Vagina (tissue), 2 donors: ENCODE measurements around the gene FBXW4. TPM values are rescaled to one million over a fixed set of nuclear protein-coding genes. Genes with fewer than 3 reads are reported as not detected.

ENCODE experiments used
- DNase-seq, 2 donors: peaks; one replicate each; pipeline ENCODE4 v3.0.0-alpha.2; 2017; ENCODE audit errors: extremely low spot score in 2 of 2
- H3K27ac ChIP-seq: fragments of 200-600 bp; sonication (generic); one replicate; pipeline ENCODE4 v1.5.1; 2019
- H3K27me3 ChIP-seq: fragments of 200-600 bp; sonication (generic); one replicate; pipeline ENCODE4 v1.5.1; 2019
- H3K36me3 ChIP-seq, 2 donors: fragments of 200-600 bp; sonication (generic); one replicate each; pipeline ENCODE4 v1.5.1; 2017 to 2019
- H3K4me1 ChIP-seq: fragments of 200-600 bp; sonication (generic); one replicate; pipeline ENCODE4 v1.5.1; 2019
- H3K4me3 ChIP-seq, 2 donors: fragments of 200-600 bp; sonication (generic); 1 replicate in 1 of 2; 2 replicates in 1 of 2; pipeline ENCODE4 v1.5.1; 2016 to 2019
- H3K9me3 ChIP-seq: fragments of 200-600 bp; sonication (generic); one replicate; pipeline ENCODE4 v1.5.1; 2019
- POLR2A ChIP-seq, 2 donors: fragments of 450-650 bp; IDR thresholded peaks; one replicate each; pipeline ENCODE4 v1.6.1; 2017; ENCODE audit warnings: antibody characterized with exemption in 2 of 2, mild to moderate bottlenecking in 2 of 2, moderate library complexity in 2 of 2
- POLR2AphosphoS5 ChIP-seq, 2 donors: sonication (generic); formaldehyde crosslinking; IDR thresholded peaks; one replicate each; pipeline ENCODE4 v1.9.0; 2017; ENCODE audit warnings: antibody characterized with exemption in 2 of 2, mild to moderate bottlenecking in 2 of 2, low read depth in 1 of 2; ENCODE audit not compliant: insufficient read depth in 1 of 2
- intact Hi-C: fragments of 100-400 bp; cut with DNase I; formaldehyde crosslinking; loops from one replicate; pipeline ENCODE4 v1.15.1; 2023
- total RNA-seq: library from RNA; depleted of rRNA; stranded (reverse); fragments of >200 nt; gene quantifications from one replicate; pipeline ENCODE4 v1.2.3, GENCODE V29; 2016
- TF ChIP-seq, protein P1 (sequence below), 3 experiments: fragments of 450-650 bp in 2 of 3; fragments of 200-600 bp in 1 of 3; sonication (generic) in 1 of 3; IDR thresholded peaks; one replicate each; pipeline ENCODE4 v1.5.1; 2017 to 2019; ENCODE audit warnings: antibody characterized with exemption in 3 of 3, mild to moderate bottlenecking in 2 of 3, moderate library complexity in 2 of 3

Gene FBXW4
- total RNA-seq, 1 donor from 2014 or later = 49.6 TPM

DNA sequence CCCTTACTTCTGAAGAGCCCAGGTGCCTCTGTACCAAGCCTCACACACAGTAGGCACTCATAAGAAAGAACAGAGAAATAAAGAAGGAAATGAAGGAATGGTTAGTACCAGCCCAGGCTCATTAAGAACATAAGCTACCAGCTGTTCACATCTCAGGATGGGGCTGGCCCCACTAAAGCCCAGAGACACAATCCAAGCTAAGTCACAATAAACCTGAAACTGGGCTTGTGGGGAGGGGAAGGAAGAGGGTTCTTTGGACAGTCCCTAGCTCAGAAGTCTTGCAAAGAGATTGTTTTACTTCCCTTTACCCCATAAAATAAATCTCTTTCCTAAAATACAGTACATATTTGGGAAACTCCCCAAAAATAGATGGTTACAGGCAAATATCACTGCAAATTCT lies 24.3 kb downstream of the FBXW4 start:
- H3K4me3 ChIP-seq = no peak overlapping the region
- H3K36me3 ChIP-seq = peaks cover 0 to 81% of the 10 kb centered on the region in 2 donors
- no peaks in the 10 kb centered on the region for H3K4me1 ChIP-seq
- intact Hi-C loops = no loop called here
- no peaks in the 10 kb centered on the region for H3K9me3 ChIP-seq
- no peaks in the 10 kb centered on the region for H3K27me3 ChIP-seq
- DNase-seq = no peak
- H3K27ac ChIP-seq = no peak overlapping the region
- no peak for TF ChIP-seq POLR2AphosphoS5 (IDR thresholded peaks at IDR 0.05; ENCODE audit: insufficient read depth in 1 of 2, low read depth in 1 of 2)
- TF ChIP-seq, protein P1, sequence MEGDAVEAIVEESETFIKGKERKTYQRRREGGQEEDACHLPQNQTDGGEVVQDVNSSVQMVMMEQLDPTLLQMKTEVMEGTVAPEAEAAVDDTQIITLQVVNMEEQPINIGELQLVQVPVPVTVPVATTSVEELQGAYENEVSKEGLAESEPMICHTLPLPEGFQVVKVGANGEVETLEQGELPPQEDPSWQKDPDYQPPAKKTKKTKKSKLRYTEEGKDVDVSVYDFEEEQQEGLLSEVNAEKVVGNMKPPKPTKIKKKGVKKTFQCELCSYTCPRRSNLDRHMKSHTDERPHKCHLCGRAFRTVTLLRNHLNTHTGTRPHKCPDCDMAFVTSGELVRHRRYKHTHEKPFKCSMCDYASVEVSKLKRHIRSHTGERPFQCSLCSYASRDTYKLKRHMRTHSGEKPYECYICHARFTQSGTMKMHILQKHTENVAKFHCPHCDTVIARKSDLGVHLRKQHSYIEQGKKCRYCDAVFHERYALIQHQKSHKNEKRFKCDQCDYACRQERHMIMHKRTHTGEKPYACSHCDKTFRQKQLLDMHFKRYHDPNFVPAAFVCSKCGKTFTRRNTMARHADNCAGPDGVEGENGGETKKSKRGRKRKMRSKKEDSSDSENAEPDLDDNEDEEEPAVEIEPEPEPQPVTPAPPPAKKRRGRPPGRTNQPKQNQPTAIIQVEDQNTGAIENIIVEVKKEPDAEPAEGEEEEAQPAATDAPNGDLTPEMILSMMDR (IDR thresholded peaks at IDR 0.05) = no peak
- TF ChIP-seq POLR2A (IDR thresholded peaks at IDR 0.05) = no peak

DNA sequence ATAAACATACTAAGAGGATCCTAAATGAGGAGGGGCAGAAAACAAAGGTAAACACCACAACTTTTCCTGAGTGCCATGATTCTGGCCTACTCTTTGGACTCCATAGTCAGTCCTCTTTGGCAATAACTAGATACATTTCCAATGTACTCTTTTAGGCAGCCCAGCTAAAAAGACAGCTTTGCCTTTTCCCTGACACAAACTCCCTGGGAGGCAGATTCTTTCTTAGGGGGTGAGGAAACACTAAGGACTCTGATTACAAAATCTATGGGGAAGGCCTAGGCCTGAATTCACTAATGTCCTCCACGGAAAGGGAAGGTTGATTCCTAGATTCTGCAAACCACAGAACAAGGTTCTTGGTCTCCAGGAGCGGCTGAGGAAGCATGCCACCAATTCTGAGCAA lies 25.8 kb downstream of the FBXW4 start:
- Histone ChIP-seq H3K9me3 (no peaks in the 10 kb centered on the region), H3K27ac (no peak overlapping the region), H3K27me3 (no peaks in the 10 kb centered on the region), H3K36me3 (peaks cover 0 to 69% of the 10 kb centered on the region in 2 donors), H3K4me1 (no peaks in the 10 kb centered on the region), H3K4me3 (no peak overlapping the region)
- intact Hi-C loops = no loop called here
- no peak for DNase-seq
- TF ChIP-seq POLR2AphosphoS5 (IDR thresholded peaks at IDR 0.05; ENCODE audit: insufficient read depth in 1 of 2, low read depth in 1 of 2) = no peak
- TF ChIP-seq, protein P1 (IDR thresholded peaks at IDR 0.05) = no peak
- TF ChIP-seq POLR2A (IDR thresholded peaks at IDR 0.05) = no peak

DNA sequence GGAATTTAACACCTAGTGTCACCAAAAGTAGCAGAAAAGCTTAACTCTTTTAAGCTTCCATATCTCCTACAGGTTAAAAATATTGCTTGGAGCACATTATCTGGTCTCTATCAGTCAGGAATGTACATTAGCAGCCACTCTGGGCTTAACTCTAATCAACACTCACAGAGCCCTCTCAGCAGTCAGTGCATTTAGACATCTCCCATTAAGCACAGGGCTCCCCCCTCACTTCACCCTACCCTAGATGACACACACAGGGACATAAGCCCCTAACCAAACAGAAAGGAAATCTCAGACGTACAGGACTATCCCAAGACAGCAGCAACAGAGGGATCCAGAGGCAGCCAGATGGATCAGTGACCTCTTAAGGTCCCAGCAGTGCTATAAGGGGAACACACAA lies 26.4 kb downstream of the FBXW4 start:
- H3K36me3 ChIP-seq = peaks cover 0 to 75% of the 10 kb centered on the region in 2 donors
- H3K4me3 ChIP-seq = no peak overlapping the region
- intact Hi-C loops = no loop called here
- no peak overlapping the region for H3K27ac ChIP-seq
- H3K9me3 ChIP-seq = no peaks in the 10 kb centered on the region
- H3K27me3 ChIP-seq = no peaks in the 10 kb centered on the region
- no peaks in the 10 kb centered on the region for H3K4me1 ChIP-seq
- no peak for DNase-seq
- TF ChIP-seq, protein P1 (IDR thresholded peaks at IDR 0.05) = no peak
- TF ChIP-seq POLR2A (IDR thresholded peaks at IDR 0.05) = no peak
- TF ChIP-seq POLR2AphosphoS5 (IDR thresholded peaks at IDR 0.05; ENCODE audit: insufficient read depth in 1 of 2, low read depth in 1 of 2) = no peak

DNA sequence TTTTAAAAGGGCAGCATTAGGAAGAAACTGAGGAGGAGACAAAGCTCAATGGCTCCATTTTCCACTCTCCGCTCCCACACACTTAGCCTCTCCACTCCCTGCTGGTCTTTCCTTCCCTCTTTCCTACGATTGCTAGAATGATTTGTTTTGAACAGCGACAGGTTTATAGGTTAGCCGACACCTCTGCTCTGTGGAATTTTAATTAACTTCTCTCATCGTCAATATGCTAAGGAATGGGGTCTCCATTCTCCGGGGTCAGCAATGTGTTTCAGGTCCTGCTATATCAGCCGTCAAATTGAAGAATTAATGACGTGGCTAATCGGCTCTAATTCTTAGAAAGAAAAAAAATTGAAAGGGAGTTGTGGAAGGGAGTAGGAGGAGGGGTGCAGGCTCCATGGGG lies 28.9 kb downstream of the FBXW4 start:
- intact Hi-C loops = no loop called here
- TF ChIP-seq, protein P1 (IDR thresholded peaks at IDR 0.05) = no peak
- no peak for TF ChIP-seq POLR2A (IDR thresholded peaks at IDR 0.05)
- TF ChIP-seq POLR2AphosphoS5 (IDR thresholded peaks at IDR 0.05; ENCODE audit: insufficient read depth in 1 of 2, low read depth in 1 of 2) = no peak
- H3K36me3 ChIP-seq = peaks cover 0 to 64% of the 10 kb centered on the region in 2 donors

DNA sequence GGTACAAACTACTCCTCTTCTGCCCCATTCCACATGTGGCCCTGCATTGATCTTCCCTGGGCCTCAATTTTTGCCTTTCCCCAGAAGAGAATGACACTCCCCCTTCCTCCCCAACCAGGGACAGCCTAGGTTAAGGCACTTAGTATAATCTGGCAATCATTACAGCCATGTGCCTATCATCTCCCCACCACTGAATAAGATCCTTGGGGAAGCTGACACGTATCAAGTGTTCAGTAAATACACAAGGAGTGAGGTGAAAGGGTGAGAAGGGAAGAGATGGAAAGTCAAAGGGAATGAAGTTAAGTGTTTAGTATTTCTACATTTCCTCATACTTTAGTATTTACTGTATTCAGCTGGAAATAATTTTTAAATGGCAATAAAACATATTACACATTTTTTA lies 31.9 kb downstream of the FBXW4 start:
- Histone ChIP-seq H3K27ac (no peak overlapping the region), H3K36me3 (peaks cover 0 to 56% of the 10 kb centered on the region in 2 donors), H3K9me3 (no peaks in the 10 kb centered on the region), H3K4me1 (no peaks in the 10 kb centered on the region), H3K4me3 (no peak overlapping the region), H3K27me3 (no peaks in the 10 kb centered on the region)
- TF ChIP-seq POLR2A (IDR thresholded peaks at IDR 0.05) (no peak), POLR2AphosphoS5 (IDR thresholded peaks at IDR 0.05; ENCODE audit: insufficient read depth in 1 of 2, low read depth in 1 of 2) (no peak)
- TF ChIP-seq, protein P1 (IDR thresholded peaks at IDR 0.05) = no peak
- intact Hi-C loops = no loop called here
- no peak for DNase-seq

More for the DNA sequence above, 28.9 kb downstream of the FBXW4 start:
- no peaks in the 10 kb centered on the region for H3K27me3 ChIP-seq
- H3K4me1 ChIP-seq = no peaks in the 10 kb centered on the region
- no peak overlapping the region for H3K4me3 ChIP-seq
- H3K9me3 ChIP-seq = no peaks in the 10 kb centered on the region
- H3K27ac ChIP-seq = no peak overlapping the region
- DNase-seq = peak in 1 of 2 donors; percentile 1
